HG03139 (cell line): ENCODE measurements around the gene ZFYVE9.

Experiments used
- ATAC-seq: cut with Tn5 transposase; IDR thresholded peaks from one replicate; pipeline ENCODE4 v1.9.1; 2021; ENCODE audit not compliant: unreplicated experiment

The ZFYVE9 gene

GRCh38 chr1:52238887-52239707 is 97.2 kb downstream of the ZFYVE9 start:
- ATAC-seq, result no peak

GRCh38 chr1:52239708-52240001 is 97.8 kb downstream of the ZFYVE9 start:
- ATAC-seq, result no peak

GRCh38 chr1:52240592-52241210 is 98.8 kb downstream of the ZFYVE9 start:
- no peak for ATAC-seq

- ATAC-seq, result no peak
These were observed 101.5 kb downstream of the ZFYVE9 start for GRCh38 chr1:52243221-52243987.

GRCh38 chr1:52249831-52250230 is 107.9 kb downstream of the ZFYVE9 start:
- no peak for ATAC-seq

DNA sequence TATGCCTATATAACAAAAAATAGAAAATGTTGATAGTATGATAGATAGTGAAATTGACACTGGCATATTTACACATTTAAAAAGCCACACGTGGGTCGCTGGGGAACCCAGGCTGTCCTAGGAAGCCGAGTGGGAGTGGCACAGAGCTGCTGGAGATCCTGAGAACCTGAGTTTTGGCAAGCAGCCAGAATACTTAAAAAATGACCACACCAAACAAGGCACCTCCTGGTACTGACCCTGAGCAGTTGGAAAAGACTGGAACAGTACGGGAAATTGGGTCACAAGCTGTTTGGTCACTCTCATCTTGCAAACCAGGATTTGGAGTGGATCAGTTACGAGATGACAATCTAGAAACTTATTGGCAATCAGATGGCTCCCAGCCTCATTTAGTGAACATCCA is 111.5 kb downstream of the ZFYVE9 start:
- ATAC-seq, result no peak

GRCh38 chr1:52259886-52260285 is 118.0 kb downstream of the ZFYVE9 start:
- no peak for ATAC-seq

DNA sequence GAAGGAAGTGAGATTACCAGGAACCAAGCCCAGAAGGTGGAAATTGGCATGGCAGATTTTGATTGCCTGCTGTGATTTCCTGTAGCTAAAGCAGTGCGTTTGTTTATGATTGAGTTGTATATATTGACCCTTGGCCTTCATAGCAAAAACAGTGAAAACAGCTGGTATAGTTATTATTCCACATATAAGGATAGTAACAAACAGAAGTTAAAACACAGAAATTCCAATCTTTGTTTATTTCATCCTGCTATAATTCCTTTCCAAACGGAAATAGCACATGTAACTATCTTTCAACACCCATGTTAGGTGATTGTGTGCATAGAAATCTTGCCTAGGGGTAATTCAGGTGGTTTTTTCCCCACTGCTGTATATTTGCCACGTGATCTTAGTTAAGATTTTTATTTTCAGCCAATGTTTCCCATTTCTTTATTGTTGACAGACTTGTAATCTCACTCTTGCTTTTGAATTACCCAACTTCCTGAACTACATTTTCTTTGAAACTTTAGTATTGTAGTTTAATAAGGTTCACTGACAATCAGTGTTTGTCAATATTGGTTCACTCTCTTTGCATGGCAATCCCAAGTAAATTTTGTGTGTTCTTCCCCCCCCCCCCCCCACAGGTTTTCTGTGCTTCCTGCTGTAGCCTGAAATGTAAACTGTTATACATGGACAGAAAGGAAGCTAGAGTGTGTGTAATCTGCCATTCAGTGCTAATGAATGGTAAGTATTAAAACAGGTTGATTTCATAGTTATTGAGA is 121.4 kb downstream of the ZFYVE9 start:
- no peak for ATAC-seq

GRCh38 chr1:52264530-52265115 is 122.7 kb downstream of the ZFYVE9 start:
- ATAC-seq, result no peak

GRCh38 chr1:52266507-52266906 is 124.6 kb downstream of the ZFYVE9 start:
- no peak for ATAC-seq

- no peak for ATAC-seq
These were observed 126.5 kb downstream of the ZFYVE9 start for GRCh38 chr1:52268372-52268771.

GRCh38 chr1:52281518-52281917 is 139.6 kb downstream of the ZFYVE9 start:
- ATAC-seq, result no peak

GRCh38 chr1:52288286-52288685 is 146.4 kb downstream of the ZFYVE9 start:
- ATAC-seq, result no peak

- no peak for ATAC-seq
These were observed 152.7 kb downstream of the ZFYVE9 start for GRCh38 chr1:52294580-52294979.

DNA sequence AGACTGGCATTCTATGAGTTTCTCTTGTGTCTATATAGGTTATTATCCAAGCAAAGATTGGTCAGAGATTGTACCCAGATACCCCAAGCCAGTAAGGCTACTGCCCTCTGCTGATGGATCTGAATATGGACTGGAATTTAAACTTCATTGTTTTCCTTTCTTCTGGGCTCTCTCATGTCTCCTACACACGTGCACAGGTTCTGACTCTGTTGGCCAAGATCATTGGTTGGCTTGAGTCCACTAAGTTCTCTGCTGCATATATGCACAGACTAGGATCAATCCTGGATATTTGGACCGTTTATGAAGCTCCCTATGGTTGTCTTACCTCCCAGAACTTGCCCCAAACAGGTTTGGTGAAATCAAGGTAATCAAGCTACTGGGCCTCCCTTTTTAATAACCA is 154.5 kb downstream of the ZFYVE9 start:
- ATAC-seq, result no peak

DNA sequence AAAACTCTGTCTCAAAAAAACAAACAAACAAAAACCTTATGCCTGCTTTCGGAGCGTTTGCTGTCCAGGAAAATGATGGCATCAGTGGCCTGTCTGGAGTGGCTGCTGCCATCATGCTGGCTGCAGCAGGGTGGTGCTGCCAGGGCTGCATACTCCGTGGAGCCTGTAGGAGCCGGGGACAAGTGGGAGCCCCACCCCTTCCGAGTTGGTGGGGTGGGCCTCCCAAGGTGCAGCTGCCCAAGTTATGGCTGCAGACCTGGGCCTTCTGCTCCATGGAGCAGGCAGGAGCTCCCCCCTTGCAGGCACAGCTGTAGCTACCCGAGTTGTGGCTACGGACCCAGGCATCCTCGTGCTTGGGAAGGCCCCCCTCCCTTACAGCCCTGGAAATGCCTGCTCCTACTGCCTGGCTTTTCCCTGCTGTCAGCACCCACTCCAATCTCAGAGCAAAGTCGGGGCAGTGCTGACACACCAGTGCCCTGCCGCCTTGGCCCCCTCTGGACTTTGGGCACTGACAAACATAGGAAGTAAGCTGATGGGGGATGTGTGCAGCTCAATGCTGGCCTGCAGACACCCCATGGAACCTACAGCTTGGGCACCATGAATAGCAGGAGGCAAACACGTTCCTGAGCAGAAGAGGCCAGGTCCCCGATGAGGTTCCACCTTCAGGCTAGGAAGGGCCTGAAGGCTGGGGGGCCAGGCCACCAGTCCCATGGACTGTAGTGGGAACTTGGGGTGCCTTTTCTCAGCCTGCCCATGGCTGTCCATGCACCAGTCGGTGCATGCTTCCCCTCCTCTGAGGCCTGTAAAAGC is 163.7 kb downstream of the ZFYVE9 start:
- ATAC-seq, result no peak

GRCh38 chr1:52306227-52307006 is 164.5 kb downstream of the ZFYVE9 start:
- no peak for ATAC-seq

DNA sequence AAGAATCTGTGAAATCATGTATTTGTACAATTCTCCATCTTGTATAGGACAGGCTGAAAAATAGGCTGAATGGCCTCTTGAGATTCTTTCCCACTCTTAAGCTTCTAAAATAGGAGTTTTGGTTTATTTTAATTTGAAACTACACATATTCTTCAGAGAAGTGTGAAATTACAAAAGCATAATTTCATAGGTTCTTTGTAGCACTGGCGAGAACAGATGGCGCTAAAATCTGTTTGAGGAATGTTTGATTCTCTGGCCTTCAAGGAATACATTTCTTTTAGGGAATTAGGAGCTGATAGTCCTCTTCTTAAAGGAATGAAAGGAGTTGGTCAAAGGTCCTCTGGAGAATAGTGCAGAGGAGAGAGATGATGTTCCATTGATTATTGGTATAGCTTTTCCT is 179.2 kb downstream of the ZFYVE9 start:
- no peak for ATAC-seq

DNA sequence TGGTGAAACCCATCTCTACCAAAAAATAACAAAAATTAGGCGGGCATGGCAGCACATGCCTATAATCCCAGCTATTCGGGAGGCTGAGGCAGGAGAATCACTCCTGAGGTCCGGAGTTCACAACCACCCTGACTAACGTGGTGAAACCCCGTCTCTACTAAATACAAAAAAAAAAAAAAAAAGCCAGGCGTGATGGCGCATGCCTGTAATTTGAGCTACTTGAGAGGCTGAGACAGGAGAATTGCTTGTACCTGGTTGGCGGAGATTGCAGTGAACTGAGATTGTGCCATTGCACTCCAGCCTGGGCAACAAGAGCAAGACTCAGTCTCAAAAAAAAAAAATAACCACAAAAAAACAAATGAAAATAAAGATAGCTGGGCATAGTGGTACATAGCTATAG is 181.8 kb downstream of the ZFYVE9 start:
- no peak for ATAC-seq
